HG03354 (cell line): Measurements from ENCODE around the gene DGLUCY.
"Not testable (repeated sequence)": the region's sequence is repeated elsewhere in the genome, so short reads cannot be mapped to it uniquely, and the experiment has no call there.

Source experiments
- ATAC-seq: cut with Tn5 transposase; IDR thresholded peaks from one replicate; pipeline ENCODE4 v1.9.1; 2021; ENCODE audit warnings: mild to moderate bottlenecking; ENCODE audit not compliant: unreplicated experiment, poor library complexity, severe bottlenecking

Gene DGLUCY

DNA sequence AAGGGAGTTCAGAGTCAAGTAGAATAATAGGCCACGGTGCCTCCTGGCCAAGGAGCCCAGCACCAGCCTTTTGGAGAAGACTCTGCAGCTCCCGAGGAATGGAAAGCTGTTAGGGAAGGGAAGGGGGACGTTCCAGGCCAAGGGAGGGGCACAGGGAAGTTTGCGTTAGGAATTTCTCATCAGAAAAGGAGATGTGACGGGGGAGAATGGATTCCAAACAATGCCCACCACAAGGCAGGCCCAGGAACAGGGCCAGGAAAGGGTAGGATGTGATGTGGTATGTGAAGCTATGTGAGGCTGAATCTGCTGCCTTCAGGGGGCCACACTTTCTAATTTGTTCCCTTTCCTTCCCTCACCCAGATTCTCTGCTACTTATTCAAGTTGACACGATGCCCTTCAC, 46.0 kb downstream of the DGLUCY start:
- no peak for ATAC-seq

DNA sequence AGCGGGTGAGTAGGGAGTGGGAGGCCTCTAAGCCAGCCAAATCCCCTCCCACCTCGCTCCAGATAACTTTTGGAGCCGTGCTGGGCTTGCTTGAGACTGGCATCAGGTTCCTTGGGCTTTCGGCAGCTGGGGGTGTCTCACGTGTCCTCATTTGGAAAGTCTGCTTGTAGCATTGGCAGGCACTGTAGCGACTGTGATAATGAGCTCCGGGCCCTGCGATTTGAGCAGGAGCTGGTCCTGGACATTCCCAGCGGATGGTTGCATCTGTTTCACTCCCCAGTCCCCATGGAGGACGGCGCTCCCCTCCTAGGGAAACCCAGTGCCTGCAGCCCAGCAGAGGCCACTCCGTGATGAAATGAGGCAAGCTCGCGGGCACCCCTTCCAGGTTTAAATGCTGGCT, 49.4 kb downstream of the DGLUCY start:
- no peak for ATAC-seq

DNA sequence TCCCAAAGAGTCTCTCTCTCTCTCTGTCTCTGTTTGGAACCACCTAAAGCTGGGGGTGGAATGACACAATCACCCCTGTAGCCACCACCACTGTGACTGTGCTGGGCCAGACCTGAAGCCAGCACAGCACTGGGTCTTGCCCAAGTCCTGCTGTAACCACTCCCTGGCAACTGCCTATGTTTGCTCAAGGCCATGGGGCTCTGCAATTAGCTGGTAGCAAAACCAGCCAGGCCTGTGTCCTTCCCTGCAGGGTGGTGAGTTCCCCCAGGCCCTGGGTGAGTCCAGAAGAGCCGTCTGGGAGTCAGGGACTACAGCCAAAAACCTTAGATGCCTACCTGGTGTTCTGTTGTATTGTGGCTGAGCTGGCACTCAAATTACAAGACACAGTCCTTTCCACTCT, 50.8 kb downstream of the DGLUCY start:
- no peak for ATAC-seq

DNA sequence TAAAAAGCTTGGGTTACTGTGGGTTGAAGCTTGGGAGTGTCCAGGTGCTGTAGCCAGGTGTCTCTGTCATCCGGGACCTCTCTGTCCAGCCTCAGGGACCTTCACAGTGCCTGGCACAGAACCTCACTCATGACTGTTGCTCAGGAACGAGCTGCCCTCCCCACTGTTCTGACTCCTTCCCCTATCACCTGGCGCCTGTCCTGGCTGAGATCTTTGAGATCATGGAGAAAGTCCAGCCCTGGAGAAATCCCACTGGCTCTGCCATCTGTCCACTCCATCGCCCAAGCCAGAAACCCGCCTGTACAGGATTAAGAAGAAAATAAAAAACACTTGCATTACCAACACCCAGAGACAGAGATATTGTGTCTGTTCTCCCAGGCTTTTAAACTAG, 53.5 kb downstream of the DGLUCY start:
- ATAC-seq, result no peak

DNA sequence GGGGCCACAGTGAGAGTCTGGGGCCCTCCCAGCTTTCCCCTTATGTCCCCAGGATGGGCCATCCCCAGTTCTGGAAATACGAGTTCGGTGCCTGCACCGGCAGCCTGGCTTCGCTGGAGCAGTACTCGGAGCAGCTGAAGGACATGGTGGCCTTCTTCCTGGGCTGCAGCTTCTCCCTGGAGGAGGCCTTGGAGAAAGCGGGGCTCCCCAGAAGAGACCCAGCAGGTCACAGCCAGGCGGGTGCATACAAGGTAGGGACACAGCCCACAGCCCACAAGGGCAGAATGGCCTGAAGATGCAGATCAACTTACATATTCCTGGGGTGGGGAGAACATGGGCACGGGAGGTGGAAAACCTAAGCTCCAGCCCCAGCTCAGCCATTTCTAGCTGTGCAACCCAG, 56.1 kb downstream of the DGLUCY start:
- no peak for ATAC-seq

DNA sequence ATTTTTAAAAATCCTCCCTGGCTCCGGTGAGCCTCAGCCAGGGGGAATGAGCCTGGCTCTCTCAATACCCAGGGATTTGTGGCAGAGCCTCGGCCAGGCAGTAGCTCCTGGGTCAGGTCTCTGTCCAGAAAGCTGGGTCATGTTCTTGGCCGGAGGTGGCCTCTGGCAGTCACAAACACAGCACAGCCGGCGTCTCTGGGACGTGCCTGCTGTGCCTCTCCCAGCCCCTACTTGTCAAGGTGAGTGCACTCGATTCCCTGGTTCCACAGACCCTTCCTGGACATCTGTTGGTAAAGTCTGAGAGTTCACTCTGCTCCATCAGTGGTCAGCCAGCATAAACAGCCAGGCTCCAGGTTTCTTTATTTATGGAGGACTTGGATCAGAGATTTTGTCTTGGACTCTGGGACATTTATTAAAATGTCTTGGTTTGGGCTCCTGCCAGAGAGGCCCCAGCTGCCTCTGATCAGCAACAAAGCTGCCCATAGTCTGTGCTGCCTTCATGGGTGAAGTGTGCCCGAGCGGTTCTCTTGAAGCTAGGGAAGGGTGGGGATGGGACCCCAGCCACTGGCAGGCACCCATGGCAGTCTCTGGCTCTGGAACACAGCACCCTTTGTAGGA, 56.7 kb downstream of the DGLUCY start:
- ATAC-seq, result no peak

DNA sequence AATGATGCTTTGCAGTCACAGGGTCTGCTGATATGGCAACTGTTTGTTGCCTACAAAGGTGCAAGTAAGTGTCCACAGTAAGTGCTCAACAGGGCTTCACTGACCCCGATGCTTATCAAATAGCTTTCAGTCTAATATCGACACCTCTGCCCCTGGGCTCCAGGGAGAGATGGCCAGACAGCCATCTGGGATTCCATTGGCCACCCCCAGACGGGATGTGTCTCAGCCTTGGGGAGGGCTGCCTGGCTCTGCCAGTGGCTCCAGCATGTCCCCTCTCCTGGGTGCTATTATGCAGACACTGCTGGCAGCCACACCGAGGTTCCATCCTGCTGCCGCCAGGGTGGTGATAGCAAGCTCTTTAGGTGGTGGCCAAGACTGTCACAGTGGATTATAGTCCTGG, 57.4 kb downstream of the DGLUCY start:
- no peak for ATAC-seq

DNA sequence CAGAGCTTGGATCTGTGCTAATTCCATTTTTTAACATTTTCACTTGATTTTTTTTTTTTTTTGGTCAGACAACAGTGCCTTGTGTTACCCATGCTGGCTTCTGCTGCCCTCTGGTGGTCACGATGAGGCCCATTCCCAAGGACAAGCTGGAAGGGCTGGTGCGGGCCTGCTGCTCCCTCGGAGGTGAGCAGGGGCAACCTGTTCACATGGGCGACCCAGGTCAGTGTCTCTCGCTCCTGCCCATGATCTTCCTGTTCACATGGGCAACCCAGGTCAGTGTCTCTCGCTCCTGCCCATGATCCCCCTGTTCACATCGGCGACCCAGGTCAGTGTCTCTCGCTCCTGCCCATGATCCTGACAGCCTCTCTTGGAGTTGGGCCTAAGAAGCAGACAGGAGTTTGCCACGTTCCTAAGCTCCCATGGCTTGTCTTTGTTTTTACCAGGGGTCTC, 59.4 kb downstream of the DGLUCY start:
- no peak for ATAC-seq

DNA sequence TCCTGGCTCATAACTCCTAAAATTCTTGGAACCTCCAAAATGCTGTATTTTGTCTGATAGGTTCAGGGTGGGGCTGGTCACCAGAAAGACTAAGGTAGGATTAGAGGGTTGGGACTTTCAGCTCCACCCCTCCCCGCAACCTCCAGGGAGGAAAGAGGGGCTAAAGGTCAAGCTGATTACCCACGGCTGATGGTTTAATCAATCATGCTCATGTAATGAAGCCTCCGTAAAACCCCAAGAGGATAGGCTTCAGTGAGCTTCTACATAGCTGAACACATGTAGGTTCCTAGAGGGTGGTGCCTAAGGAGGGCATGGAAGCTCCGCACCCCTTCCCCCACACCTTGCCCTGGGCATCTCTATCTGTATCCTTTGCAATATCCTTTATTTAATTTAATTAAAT, 60.0 kb downstream of the DGLUCY start:
- no peak for ATAC-seq

DNA sequence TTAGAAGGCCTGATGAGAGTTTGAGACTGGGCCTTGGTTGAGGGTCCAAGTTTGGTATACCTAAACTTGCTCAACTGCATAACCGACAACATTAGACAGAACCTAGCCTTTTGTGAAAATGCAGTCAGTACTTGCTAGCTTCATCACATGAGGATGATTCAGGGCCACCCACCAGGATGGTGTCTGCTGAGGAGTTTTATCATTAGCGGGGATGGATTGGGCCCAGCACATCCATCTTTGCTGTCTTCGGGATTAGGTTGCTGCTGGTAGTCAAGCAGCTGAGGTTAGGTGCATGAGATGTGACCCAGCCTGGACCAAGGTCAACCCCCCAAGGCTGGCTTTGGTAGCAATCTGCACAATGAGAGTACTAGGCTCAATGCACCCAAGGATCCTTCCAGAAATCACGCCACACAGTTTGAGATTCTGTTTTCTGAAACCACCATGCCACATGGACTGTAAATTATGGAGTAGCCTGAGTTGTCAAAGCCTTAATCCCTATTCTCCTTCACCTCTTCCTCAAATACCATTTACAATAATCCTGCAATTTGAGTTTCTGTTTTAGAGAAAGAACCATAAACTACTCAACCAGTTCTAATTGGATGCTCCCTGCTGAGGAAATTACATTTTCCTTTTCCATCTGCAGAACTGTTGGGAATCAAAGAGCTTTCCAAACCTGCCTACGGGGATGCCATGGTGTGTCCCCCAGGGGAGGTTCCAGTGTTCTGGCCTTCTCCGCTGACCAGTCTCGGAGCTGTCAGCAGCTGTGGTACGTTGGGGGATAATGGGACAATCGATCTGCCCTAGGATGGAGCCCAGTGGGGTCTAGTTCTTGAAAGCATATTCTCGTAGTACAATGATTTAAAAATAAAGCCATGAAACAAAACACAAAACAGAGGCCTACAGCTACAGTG, 61.7 kb downstream of the DGLUCY start:
- no peak for ATAC-seq

DNA sequence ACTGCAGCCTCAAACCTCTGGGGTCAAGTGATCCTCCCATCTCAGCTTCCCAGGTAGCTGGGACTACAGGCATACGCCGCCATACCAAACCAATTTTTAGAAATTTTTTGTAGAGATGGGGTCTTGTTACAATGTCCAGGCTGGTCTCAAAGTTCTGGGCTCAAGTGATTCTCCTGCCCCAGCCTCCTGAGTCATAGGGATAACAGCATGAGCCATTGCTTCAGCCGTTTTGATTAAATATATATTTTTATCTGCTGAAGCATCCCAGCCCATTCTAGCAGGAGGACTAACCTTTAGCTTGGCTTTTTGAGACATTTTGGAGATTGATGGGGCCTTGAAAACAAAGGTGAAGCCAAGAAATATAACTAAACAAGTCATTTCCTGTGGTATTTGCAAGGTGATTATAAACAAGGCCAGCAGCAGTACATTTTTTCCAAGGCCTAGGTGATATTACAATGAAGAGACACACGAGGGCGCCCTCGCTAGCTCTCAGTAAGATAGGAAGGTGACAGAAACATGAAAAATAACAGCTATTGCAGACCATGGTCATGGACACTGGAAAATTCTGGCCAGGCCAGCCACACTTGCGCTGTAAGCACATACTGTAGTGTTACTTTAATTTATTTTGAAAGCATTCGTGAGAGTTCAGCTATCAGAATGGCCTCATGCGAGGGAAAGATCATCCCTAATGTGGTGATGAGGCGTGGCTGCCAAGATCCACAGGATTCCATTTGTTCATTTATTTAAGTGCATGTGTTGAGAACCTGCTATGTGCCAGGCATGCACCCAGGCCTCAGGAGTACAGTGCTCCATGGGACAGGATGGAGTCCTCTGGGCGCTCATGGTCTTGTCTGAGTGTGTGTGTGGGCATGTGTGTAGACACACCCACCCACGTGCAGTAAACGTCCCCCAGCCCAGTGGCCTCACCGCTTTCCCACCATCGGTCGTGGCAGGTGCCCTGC, 63.5 kb downstream of the DGLUCY start:
- ATAC-seq, result peak; percentile 56

DNA sequence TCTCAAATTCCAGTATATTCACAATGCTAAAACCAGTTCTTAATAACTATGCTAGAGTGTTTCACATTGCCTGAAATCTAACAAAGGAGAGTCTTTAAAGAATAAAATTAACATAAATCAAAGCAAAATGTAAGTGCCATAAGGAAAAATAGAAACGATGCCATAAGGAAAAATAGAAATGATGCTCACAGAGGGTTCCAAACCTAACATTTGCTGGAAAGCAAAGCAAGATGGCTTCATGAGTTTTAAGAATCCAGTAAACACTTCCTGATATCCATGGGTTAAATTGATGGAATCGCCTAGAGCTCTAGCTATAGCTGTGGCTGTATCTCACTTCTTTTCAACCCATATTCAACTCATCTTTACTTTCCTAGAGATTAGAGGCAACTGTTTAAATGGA, 66.7 kb downstream of the DGLUCY start:
- ATAC-seq, result no peak

DNA sequence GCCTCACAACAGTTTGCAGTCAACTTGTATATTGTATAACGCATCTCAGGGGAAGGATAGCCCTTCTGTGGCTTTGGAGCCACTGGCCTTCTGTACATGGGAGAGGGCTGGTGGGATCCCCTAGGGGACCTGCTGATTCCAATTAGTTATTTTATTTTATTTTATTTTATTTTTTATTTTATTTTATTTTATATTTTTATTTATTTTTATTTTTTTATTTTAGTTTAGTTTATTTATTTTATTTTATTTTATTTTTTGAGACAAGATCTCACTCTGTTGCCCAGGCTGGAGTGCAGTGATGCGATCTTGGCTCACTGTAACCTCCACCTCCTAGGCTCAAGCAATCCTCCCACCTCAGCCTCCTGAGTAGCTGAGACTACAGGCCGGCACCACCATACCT, 68.9 kb downstream of the DGLUCY start:
- not testable (repeated sequence) for ATAC-seq

DNA sequence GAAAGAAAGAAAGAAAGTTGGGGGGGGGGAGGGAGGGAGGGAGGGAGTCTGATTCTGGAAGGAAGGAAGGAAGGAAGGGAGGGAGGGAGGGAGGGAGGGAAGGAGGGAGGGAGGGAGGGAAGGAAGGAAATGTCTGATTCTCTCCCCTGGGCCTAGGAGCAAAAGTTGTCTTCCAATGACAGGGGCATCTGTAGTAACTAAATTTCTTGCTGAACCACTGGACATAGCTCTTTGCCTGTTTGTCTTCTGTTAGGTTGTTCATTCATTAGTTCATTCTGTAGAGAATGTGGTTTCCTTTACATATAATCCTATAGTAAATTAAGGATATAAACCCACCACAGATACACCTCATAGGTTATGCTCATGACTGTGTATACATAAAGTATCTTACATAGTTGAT, 70.7 kb downstream of the DGLUCY start:
- no peak for ATAC-seq

DNA sequence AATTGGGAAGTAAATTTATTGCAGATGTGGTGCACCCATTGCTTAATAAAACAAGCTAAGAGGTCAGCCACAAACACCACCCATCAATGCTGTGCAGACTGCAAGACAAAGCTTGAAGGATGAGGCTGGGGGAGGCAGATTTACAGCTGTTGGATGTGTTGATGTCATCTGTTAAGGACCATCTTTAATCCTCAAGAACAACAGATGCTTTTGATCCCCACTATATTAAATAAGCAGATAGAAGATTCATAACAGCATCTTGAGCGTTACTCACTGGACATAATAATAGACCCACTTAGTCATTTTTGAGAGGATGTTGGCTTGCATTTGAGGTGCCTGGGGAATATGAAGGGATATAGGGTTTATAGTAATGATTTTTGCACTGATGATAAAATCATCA, 71.8 kb downstream of the DGLUCY start:
- no peak for ATAC-seq

DNA sequence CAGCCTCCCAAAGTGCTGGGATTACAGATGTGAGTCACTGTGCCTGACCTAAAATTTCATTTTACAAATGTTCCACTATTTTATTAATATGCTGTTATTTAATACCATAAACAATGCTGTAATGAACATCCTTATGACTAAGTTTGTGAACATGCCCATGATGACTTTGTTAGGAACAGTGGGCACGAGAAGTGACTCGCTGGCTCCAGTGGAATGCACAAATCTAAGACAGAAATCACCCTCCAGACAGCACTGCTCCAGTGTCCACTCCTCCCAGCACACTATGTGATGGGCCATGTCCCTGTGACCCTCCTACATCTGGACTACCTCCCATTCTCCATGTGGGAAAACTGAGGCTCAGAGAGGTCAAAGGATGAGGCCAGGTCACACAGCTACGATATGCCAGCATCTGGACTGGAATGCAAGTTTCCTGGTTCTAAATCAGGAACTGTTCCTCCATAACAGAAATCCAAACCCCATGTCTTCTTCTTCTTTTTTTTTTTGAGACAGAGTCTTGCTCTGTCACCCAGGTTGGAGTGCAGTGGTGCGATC, 72.7 kb downstream of the DGLUCY start:
- ATAC-seq, result no peak

DNA sequence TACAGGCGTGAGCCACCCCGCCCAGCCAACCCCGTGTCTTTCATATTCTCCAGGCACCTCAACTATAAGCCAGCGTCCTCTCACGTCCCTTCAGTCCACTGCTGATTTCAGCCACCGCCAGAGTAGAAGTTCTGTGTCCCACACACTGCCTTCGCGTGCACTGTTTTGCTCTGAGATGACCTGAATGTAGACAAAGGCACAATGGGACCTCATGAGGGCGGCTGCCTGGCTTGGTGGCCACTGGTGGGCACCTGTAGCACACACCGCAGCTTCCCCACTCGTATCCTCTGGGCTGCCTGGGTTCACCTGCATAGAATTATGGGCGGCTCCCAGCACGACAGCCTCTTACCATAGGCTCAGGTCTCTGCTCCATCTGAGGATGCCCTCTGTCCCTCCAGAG, 73.4 kb downstream of the DGLUCY start:
- ATAC-seq, result no peak

DNA sequence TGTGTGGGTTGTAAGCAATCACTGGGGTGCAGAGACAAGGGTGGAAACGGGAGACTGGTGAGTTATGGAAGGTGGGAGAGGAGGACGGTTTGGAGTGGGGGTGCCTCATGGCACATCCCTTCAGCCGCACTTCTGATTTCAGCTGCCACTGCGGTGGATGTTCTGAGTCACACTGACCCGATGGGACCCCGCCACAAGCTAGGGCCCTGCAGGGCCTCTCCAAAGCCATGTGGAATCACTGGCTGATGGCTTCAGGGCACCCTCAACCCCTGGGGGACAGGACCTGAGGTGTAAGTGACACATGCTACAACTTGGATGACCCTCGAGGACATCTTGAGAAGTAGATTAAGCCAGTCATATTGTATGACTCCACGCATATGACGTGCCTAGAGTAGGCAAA, 77.0 kb downstream of the DGLUCY start:
- no peak for ATAC-seq

DNA sequence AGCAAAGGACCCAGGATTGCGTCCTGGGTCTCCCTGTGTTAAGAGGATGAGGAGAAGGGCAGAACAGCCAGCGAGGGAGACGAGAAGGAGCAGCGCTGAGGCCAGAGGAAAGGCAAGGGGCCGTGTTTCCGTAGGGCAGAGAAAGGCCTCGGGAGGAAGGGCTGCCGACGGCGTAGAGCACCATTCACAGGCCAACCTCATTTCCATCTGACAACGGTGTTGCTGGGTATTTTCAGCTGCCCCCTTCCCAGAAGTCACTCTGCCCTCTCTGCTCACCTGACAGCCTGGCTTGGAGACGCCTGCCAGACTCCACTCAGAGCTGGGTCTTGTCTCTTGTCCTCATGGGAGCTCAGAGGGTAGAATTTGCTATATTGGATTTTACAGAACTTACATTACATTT, 79.2 kb downstream of the DGLUCY start:
- no peak for ATAC-seq

DNA sequence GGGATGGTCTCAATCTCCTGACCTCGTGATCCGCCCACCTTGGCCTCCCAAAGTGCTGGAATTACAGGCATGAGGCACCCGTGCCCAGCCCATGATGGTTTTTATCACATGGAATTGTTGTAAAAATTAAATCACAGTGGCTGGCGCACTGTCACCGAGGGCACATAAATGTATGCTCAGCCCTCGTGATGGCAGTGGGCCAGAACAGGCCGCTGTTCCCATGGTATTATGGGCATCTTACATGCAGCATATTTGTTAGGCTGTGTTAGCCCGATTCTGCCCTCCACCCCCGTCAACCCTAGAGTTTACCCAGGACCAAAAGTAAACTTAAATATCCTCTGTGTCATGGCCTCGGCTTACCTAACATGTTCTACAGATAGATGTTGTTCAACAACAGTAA, 82.0 kb downstream of the DGLUCY start:
- ATAC-seq, result no peak
